MCF 10A (cell line): ENCODE measurements around the gene TCL1A. TPM values are rescaled to one million over a fixed set of nuclear protein-coding genes. Genes with fewer than 3 reads are reported as not detected.

Experiments
- BruUV-seq: library from RNA; stranded (reverse); fragments of 400-500 nt; replicated peaks from 2 replicates; lab custom pipeline; 2021; lab: Mats Ljungman, UMichigan
- CTCF ChIA-PET: fragments of 300-600 bp; sonication (Branson Sonifier 250); formaldehyde crosslinking; extraction: SDS; loops from one replicate; lab custom pipeline; 2021; ENCODE audit warnings: antibody characterized with exemption, inconsistent platforms; lab: Yijun Ruan, JAX
- POLR2A ChIA-PET: fragments of 300-600, 350-650 bp; sonication (Branson Sonifier 250); formaldehyde crosslinking; extraction: SDS; loops from one replicate; lab custom pipeline; 2020; ENCODE audit warnings: antibody characterized with exemption, inconsistent platforms; lab: Yijun Ruan, JAX
- DNase-seq: peaks from one replicate; pipeline ENCODE4 v3.0.0-alpha.2; 2018; ENCODE audit not compliant: unreplicated experiment
- H3K27ac Mint-ChIP-seq: one replicate; pipeline ENCODE4 v1.8.0; 2022; ENCODE audit warnings: mild to moderate bottlenecking, low read depth, mixed read lengths; ENCODE audit not compliant: unreplicated experiment
- H3K27me3 Mint-ChIP-seq: one replicate; pipeline ENCODE4 v1.8.0; 2022; ENCODE audit warnings: mixed read lengths; ENCODE audit not compliant: insufficient read depth, unreplicated experiment
- H3K36me3 Mint-ChIP-seq: one replicate; pipeline ENCODE4 v1.8.0; 2022; ENCODE audit warnings: mild to moderate bottlenecking, moderate library complexity, mixed read lengths; ENCODE audit not compliant: insufficient read depth, unreplicated experiment
- H3K4me1 Mint-ChIP-seq: one replicate; pipeline ENCODE4 v1.8.0; 2022; ENCODE audit warnings: mixed read lengths; ENCODE audit not compliant: insufficient read depth, unreplicated experiment
- H3K4me3 Mint-ChIP-seq: one replicate; pipeline ENCODE4 v1.8.0; 2022; ENCODE audit warnings: mild to moderate bottlenecking, moderate library complexity, mixed read lengths; ENCODE audit not compliant: unreplicated experiment
- H3K9me3 Mint-ChIP-seq: one replicate; pipeline ENCODE4 v1.8.0; 2022; ENCODE audit warnings: mixed read lengths; ENCODE audit not compliant: unreplicated experiment
- intact Hi-C: fragments of 100-400 bp; cut with micrococcal nuclease; formaldehyde crosslinking; loops from 2 replicates; pipeline ENCODE4 v1.14.1; 2022
- total RNA-seq: library from RNA; stranded (reverse); gene quantifications from 2 replicates; pipeline ENCODE4 v1.2.3, GENCODE V29; 2022
- TF ChIP-seq, protein P1 (sequence below): fragments of 200-600 bp; IDR thresholded peaks from one replicate; pipeline ENCODE4 v1.8.0; 2022; ENCODE audit warnings: antibody characterized with exemption, mild to moderate bottlenecking; ENCODE audit not compliant: unreplicated experiment

Gene TCL1A
- total RNA-seq, 1 experiment from 2014 or later, result not detected

DNA sequence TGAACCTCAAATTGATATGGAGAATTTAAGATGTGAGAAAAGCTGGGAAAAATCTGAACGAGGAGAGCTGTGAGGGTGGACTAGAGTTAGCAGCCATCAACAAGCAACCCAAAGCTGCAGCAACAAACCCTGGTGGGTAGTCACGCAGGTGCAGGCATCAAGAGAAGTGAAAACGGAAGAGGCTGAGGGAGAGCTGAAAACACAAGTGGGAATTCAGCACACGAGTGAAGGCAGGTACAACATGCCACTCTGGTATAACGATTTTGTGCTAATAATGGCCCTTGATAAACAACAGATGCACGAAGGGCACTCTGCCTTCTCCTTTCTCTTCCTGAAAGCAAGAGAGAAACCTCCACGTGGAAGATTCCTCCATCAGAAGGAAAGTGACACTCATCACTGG is 16.2 kb downstream of the TCL1A start:
- intact Hi-C loops, result no loop called here
- POLR2A ChIA-PET, result no interaction called here
- no peak overlapping the region for H3K27ac Mint-ChIP-seq
- no peak for DNase-seq
- no peak overlapping the region for H3K4me3 Mint-ChIP-seq
- TF ChIP-seq, protein P1, sequence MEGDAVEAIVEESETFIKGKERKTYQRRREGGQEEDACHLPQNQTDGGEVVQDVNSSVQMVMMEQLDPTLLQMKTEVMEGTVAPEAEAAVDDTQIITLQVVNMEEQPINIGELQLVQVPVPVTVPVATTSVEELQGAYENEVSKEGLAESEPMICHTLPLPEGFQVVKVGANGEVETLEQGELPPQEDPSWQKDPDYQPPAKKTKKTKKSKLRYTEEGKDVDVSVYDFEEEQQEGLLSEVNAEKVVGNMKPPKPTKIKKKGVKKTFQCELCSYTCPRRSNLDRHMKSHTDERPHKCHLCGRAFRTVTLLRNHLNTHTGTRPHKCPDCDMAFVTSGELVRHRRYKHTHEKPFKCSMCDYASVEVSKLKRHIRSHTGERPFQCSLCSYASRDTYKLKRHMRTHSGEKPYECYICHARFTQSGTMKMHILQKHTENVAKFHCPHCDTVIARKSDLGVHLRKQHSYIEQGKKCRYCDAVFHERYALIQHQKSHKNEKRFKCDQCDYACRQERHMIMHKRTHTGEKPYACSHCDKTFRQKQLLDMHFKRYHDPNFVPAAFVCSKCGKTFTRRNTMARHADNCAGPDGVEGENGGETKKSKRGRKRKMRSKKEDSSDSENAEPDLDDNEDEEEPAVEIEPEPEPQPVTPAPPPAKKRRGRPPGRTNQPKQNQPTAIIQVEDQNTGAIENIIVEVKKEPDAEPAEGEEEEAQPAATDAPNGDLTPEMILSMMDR, result no peak
- BruUV-seq, result no TSS peak
- peaks cover 22% of the 10 kb centered on the region for H3K4me1 Mint-ChIP-seq
- H3K36me3 Mint-ChIP-seq, result no peaks in the 10 kb centered on the region
- peaks cover 38% of the 10 kb centered on the region for H3K27me3 Mint-ChIP-seq
- H3K9me3 Mint-ChIP-seq, result no peaks in the 10 kb centered on the region
- CTCF ChIA-PET, result no interaction called here

DNA sequence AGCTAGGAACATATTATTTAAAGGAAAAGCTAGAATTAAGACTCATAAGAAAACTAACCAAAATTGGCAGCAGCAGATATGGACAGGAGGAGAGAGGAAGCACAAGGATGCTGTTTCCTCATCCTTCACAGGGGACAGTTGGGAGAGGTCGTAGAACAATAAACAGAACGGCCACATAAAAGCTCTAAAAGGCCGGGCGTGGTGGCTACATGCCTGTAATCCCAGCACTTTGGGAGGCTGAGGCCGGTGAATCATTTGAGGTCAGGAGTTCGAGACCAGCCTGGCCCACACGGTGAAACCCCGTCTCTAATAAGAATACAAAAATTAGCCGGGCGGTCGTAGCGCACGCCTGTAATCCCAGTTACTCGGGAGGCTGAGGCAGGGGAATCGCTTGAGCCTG is 17.2 kb downstream of the TCL1A start:
- ChIA-PET CTCF (interaction anchor here (0.6 kb wide), 1 partner anchor 1030 kb away, joined by 3 read pairs; no protein-coding TSS in a partner anchor), POLR2A (no interaction called here)
- DNase-seq, result no peak
- TF ChIP-seq, protein P1, result no peak
- H3K27me3 Mint-ChIP-seq, result peaks cover 30% of the 10 kb centered on the region
- H3K36me3 Mint-ChIP-seq, result no peaks in the 10 kb centered on the region
- no peaks in the 10 kb centered on the region for H3K9me3 Mint-ChIP-seq
- no peak overlapping the region for H3K4me3 Mint-ChIP-seq
- peaks cover 21% of the 10 kb centered on the region for H3K4me1 Mint-ChIP-seq
- H3K27ac Mint-ChIP-seq, result no peak overlapping the region
- intact Hi-C loops, result no loop called here
- no TSS peak for BruUV-seq

DNA sequence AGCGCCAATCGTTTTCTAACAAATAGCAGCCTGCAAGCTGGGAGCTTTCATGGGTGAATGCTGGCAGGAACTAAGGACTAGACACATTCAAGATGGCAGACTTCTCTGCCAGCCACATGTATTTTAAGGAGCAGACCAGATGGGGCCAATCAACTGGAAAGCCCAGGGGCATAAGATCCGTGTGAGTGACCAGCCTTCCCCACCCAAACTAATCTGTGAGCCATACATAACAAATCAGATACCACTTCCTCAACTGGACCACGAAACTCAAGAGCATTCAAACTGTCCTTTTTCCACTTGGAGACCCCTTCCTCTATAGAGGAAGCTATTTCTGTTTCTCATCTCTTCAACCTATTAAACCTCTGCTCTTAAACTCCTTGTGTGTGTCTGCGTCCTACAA is 18.0 kb downstream of the TCL1A start:
- Mint-ChIP-seq H3K4me1 (peaks cover 19% of the 10 kb centered on the region), H3K27me3 (peaks cover 26% of the 10 kb centered on the region), H3K27ac (no peak overlapping the region), H3K9me3 (no peaks in the 10 kb centered on the region), H3K36me3 (no peaks in the 10 kb centered on the region), H3K4me3 (no peak overlapping the region)
- CTCF ChIA-PET, result interaction anchor here (1.0 kb wide), 1 partner anchor 25 kb away, joined by 3 read pairs; no protein-coding TSS in a partner anchor
- POLR2A ChIA-PET, result no interaction called here
- TF ChIP-seq, protein P1, result no peak
- no peak for DNase-seq
- BruUV-seq, result no TSS peak
- intact Hi-C loops, result no loop called here

DNA sequence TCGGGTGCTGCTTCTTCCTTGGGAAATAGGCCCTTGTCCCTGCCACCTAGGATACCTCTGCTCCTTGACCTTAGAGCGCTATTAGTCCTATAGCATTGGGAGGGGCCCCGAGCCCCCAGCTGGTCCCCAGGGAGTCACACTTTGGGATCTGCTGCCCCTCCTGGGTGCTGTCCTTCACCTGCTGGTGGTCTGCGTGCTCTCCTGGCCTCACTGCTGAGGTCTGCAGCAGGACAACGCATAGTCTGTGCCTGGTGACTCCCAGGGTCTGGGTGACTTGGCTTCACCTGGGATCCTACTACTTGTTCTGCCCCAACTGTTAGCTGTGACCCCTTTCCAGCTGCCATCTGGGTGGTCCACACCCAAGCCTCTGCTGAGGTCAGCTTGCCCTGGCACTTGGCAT is 18.9 kb downstream of the TCL1A start:
- intact Hi-C loops, result no loop called here
- H3K4me1 Mint-ChIP-seq, result peaks cover 19% of the 10 kb centered on the region
- TF ChIP-seq, protein P1, result no peak
- DNase-seq, result no peak
- CTCF ChIA-PET, result interaction anchor here (0.6 to 1.0 kb wide), 2 partner anchors 26 to 297 kb away, joined by 3 read pairs; no protein-coding TSS in a partner anchor
- POLR2A ChIA-PET, result no interaction called here
- peaks cover 26% of the 10 kb centered on the region for H3K27me3 Mint-ChIP-seq
- H3K36me3 Mint-ChIP-seq, result no peaks in the 10 kb centered on the region
- H3K9me3 Mint-ChIP-seq, result no peaks in the 10 kb centered on the region
- H3K27ac Mint-ChIP-seq, result no peak overlapping the region
- no TSS peak for BruUV-seq
- H3K4me3 Mint-ChIP-seq, result no peak overlapping the region
